ENCODE measurements around the gene ZNF775. TPM values are rescaled to one million over a fixed set of nuclear protein-coding genes. Genes with fewer than 3 reads are reported as not detected.

The ZNF775 gene
- total and polyA plus RNA-seq, 12 donors: 1.9 to 4.7 (median 2.9) TPM

DNA sequence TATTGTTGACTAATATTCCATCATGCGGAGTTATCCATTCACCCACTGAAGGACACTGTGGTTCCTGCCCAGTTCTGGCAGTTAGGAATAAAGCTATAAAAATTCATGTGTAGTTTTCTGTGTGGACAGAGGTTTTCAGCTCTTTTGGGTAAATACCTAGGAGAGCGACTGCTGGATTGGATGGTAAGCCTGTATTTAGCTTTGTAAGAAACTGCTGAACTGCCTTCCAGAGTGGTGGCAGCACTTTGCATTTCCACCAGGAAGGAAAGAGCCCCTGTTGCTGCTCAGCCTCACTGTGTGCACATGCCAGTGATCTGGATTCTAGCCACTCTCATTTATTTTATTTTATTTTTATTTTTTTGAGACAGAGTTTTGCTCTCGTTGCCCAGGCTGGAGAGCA is 14.2 kb downstream of the ZNF775 start:
- no peak overlapping the region for H3K4me3 ChIP-seq
- H3K27me3 ChIP-seq: no peaks in the 10 kb centered on the region
- intact Hi-C loops (cut with DNase I): no loop called here
- peaks cover 0 to 11% (median 7%) of the 10 kb centered on the region in 9 donors for H3K4me1 ChIP-seq
- TF ChIP-seq, protein P1, sequence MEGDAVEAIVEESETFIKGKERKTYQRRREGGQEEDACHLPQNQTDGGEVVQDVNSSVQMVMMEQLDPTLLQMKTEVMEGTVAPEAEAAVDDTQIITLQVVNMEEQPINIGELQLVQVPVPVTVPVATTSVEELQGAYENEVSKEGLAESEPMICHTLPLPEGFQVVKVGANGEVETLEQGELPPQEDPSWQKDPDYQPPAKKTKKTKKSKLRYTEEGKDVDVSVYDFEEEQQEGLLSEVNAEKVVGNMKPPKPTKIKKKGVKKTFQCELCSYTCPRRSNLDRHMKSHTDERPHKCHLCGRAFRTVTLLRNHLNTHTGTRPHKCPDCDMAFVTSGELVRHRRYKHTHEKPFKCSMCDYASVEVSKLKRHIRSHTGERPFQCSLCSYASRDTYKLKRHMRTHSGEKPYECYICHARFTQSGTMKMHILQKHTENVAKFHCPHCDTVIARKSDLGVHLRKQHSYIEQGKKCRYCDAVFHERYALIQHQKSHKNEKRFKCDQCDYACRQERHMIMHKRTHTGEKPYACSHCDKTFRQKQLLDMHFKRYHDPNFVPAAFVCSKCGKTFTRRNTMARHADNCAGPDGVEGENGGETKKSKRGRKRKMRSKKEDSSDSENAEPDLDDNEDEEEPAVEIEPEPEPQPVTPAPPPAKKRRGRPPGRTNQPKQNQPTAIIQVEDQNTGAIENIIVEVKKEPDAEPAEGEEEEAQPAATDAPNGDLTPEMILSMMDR (IDR thresholded peaks at IDR 0.05): no peak
- ATAC-seq: no peak
- H3K27ac ChIP-seq: no peak overlapping the region
- no peak for DNase-seq
- no peaks in the 10 kb centered on the region for H3K9me3 ChIP-seq
- H3K36me3 ChIP-seq: peaks cover 0 to 34% (median 9%) of the 10 kb centered on the region in 9 donors
- 90 to 96% methylated on average over 3 of the region's 3 CpGs for WGBS, 2 donors

- H3K4me1 ChIP-seq: peaks cover 0 to 16% (median 0%) of the 10 kb centered on the region in 9 donors
- no peak for ATAC-seq
- H3K9me3 ChIP-seq: no peaks in the 10 kb centered on the region
- no peaks in the 10 kb centered on the region for H3K27me3 ChIP-seq
- H3K4me3 ChIP-seq: no peak overlapping the region
- DNase-seq: no peak
- intact Hi-C loops (cut with DNase I): no loop called here
- 89 to 93% methylated on average over 20 of the region's 20 CpGs for WGBS, 2 donors
- peaks cover 0 to 34% (median 5%) of the 10 kb centered on the region in 9 donors for H3K36me3 ChIP-seq
- TF ChIP-seq, protein P1 (IDR thresholded peaks at IDR 0.05): no peak
- no peak overlapping the region for H3K27ac ChIP-seq
These were observed 17.3 kb downstream of the ZNF775 start for GRCh38 chr7:150396426-150396825.

- no peaks in the 10 kb centered on the region for H3K9me3 ChIP-seq
- peaks cover 0 to 34% (median 5%) of the 10 kb centered on the region in 9 donors for H3K36me3 ChIP-seq
- TF ChIP-seq, protein P1 (IDR thresholded peaks at IDR 0.05): no peak
- DNase-seq: no peak
- peaks cover 0 to 16% (median 0%) of the 10 kb centered on the region in 9 donors for H3K4me1 ChIP-seq
- 97 to 99% methylated on average over 48 of the region's 48 CpGs for WGBS, 2 donors
- H3K27me3 ChIP-seq: no peaks in the 10 kb centered on the region
- intact Hi-C loops (cut with DNase I): no loop called here
- ATAC-seq: no peak
- no peak overlapping the region for H3K4me3 ChIP-seq
- no peak overlapping the region for H3K27ac ChIP-seq
These were observed 17.7 kb downstream of the ZNF775 start for GRCh38 chr7:150396851-150397260.

GRCh38 chr7:150397346-150398107 is 18.4 kb downstream of the ZNF775 start:
- TF ChIP-seq, protein P1 (IDR thresholded peaks at IDR 0.05): no peak
- peak in 2 of 8 donors; percentile 14 to 18 for ATAC-seq
- Histone ChIP-seq H3K27ac (no peak overlapping the region), H3K4me1 (peaks cover 0 to 16% (median 0%) of the 10 kb centered on the region in 9 donors), H3K9me3 (no peaks in the 10 kb centered on the region), H3K36me3 (peaks cover 0 to 34% (median 5%) of the 10 kb centered on the region in 9 donors), H3K27me3 (no peaks in the 10 kb centered on the region), H3K4me3 (no peak overlapping the region)
- no peak for DNase-seq
- 96 to 98% methylated on average over 80 to 91 of the region's 91 CpGs for WGBS, 2 donors
- intact Hi-C loops (cut with DNase I): no loop called here
